ENCODE data around the gene LONP2. TPM values are rescaled to one million over a fixed set of nuclear protein-coding genes. Genes with fewer than 3 reads are reported as not detected.

LONP2 gene
- total and polyA plus RNA-seq, 2 of the 13 experiments (the other 11 are each of a cell fraction or from before 2014, with no cell fraction given) = 39.2 to 63.3 TPM

DNA sequence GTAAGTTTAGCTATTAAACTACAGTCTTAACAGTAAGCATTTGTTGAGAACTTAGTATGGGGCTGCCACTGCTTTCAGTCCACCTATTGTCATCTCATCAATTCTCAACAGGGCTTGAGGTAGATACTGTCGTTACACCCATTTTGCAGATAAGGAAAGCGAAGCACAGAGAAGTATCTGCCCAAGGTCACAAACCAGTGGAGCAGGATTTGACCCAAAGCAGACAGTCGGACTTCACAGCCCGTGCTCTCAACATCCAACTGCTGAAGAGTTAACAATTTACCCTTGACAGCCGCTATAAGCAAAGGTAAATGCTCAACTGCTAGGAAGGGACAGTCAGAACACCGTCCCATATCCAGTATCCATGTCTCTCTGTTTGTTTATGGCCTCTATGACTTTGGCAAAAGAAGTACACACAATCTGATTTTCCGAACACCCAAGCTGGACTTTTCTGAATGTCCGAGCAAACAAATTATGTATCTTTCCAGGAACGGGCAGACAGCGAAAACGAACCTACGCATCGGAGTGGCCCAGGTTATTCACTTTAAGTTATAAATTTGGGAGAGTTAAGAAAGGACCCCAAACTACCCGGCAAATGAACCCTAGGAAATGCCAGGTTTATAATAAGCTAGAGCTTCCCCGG is 139.9 kb downstream of the LONP2 start (continued):
- TF ChIP-seq, protein P1, sequence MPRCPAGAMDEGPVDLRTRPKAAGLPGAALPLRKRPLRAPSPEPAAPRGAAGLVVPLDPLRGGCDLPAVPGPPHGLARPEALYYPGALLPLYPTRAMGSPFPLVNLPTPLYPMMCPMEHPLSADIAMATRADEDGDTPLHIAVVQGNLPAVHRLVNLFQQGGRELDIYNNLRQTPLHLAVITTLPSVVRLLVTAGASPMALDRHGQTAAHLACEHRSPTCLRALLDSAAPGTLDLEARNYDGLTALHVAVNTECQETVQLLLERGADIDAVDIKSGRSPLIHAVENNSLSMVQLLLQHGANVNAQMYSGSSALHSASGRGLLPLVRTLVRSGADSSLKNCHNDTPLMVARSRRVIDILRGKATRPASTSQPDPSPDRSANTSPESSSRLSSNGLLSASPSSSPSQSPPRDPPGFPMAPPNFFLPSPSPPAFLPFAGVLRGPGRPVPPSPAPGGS (CRISPR knock-in tag; IDR thresholded peaks at IDR 0.05) = no peak
- TF ChIP-seq KDM1A (CRISPR knock-in tag; IDR thresholded peaks at IDR 0.05) (peak; percentile 97), PCBP1 (IDR thresholded peaks at IDR 0.05; ENCODE audit: borderline replicate concordance, low read depth, low read length) (no peak), FOXP1 (IDR thresholded peaks at IDR 0.05) (no peak), FOXP1 (CRISPR knock-in tag; IDR thresholded peaks at IDR 0.05) (no peak), GATAD2A (CRISPR knock-in tag; IDR thresholded peaks at IDR 0.05) (peak; percentile 19; the same call in 1 of the 2 replicates), ADNP (CRISPR knock-in tag; IDR thresholded peaks at IDR 0.05) (peak; percentile 94), ZNF713 (CRISPR knock-in tag; IDR thresholded peaks at IDR 0.05) (no peak), ZNF3 (CRISPR knock-in tag; IDR thresholded peaks at IDR 0.05) (0 out of 2 replicates have a peak, but pooled peaks have one; percentile 62), ZNF564 (CRISPR knock-in tag; IDR thresholded peaks at IDR 0.05) (peak; percentile 78; the same call in 1 of the 2 replicates), ZSCAN20 (CRISPR knock-in tag; IDR thresholded peaks at IDR 0.05; ENCODE audit: borderline replicate concordance) (no peak), HDAC2 (CRISPR knock-in tag; IDR thresholded peaks at IDR 0.05) (peak; percentile 64), TAF1 (CRISPR knock-in tag; IDR thresholded peaks at IDR 0.05) (peak; percentile 17; the same call in 1 of the 2 replicates), SNAPC2 (CRISPR knock-in tag; IDR thresholded peaks at IDR 0.05) (no peak), AHR (CRISPR knock-in tag; IDR thresholded peaks at IDR 0.05) (no peak), FOXA3 (CRISPR knock-in tag; IDR thresholded peaks at IDR 0.05) (0 out of 2 replicates have a peak, but pooled peaks have one; percentile 3), ZC3H4 (CRISPR knock-in tag; IDR thresholded peaks at IDR 0.05; ENCODE audit: borderline replicate concordance) (peak; percentile 36; the same call in 1 of the 2 replicates), SP5 (CRISPR knock-in tag; IDR thresholded peaks at IDR 0.05; ENCODE audit: borderline replicate concordance, low read depth) (no peak), RBM22 (optimal IDR thresholded peaks at IDR 0.05; ENCODE audit: low read length) (peak; percentile 62), ESRRA (CRISPR knock-in tag; IDR thresholded peaks at IDR 0.05; ENCODE audit: low read depth) (peak; percentile 92)
- TF ChIP-seq, protein P2, sequence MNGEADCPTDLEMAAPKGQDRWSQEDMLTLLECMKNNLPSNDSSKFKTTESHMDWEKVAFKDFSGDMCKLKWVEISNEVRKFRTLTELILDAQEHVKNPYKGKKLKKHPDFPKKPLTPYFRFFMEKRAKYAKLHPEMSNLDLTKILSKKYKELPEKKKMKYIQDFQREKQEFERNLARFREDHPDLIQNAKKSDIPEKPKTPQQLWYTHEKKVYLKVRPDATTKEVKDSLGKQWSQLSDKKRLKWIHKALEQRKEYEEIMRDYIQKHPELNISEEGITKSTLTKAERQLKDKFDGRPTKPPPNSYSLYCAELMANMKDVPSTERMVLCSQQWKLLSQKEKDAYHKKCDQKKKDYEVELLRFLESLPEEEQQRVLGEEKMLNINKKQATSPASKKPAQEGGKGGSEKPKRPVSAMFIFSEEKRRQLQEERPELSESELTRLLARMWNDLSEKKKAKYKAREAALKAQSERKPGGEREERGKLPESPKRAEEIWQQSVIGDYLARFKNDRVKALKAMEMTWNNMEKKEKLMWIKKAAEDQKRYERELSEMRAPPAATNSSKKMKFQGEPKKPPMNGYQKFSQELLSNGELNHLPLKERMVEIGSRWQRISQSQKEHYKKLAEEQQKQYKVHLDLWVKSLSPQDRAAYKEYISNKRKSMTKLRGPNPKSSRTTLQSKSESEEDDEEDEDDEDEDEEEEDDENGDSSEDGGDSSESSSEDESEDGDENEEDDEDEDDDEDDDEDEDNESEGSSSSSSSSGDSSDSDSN (CRISPR knock-in tag; IDR thresholded peaks at IDR 0.05) = peak; percentile 58; the same call in 1 of the 2 replicates
- TF ChIP-seq, protein P3, sequence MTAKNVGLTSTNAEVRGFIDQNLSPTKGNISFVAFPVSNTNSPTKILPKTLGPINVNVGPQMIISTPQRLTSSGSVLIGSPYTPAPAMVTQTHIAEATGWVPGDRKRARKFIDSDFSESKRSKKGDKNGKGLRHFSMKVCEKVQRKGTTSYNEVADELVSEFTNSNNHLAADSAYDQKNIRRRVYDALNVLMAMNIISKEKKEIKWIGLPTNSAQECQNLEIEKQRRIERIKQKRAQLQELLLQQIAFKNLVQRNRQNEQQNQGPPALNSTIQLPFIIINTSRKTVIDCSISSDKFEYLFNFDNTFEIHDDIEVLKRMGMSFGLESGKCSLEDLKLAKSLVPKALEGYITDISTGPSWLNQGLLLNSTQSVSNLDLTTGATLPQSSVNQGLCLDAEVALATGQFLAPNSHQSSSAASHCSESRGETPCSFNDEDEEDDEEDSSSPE (CRISPR knock-in tag; IDR thresholded peaks at IDR 0.05) = peak; percentile 19; the same call in 1 of the 2 replicates
- TF ChIP-seq, protein P4, sequence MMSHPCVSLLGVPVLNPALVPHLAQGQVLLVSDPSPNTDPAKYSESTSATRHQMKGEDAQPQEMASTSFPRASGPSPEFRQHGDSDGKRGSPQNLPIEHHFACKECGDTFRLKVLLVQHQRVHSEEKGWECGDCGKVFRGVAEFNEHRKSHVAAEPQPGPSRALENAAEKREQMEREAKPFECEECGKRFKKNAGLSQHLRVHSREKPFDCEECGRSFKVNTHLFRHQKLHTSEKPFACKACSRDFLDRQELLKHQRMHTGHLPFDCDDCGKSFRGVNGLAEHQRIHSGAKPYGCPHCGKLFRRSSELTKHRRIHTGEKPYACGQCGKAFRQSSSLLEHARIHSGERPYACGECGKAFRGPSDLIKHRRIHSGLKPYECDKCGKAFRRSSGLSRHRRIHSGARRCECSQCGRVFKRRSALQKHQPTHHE (CRISPR knock-in tag; IDR thresholded peaks at IDR 0.05; ENCODE audit: borderline replicate concordance) = no peak
- TF ChIP-seq, protein P5, sequence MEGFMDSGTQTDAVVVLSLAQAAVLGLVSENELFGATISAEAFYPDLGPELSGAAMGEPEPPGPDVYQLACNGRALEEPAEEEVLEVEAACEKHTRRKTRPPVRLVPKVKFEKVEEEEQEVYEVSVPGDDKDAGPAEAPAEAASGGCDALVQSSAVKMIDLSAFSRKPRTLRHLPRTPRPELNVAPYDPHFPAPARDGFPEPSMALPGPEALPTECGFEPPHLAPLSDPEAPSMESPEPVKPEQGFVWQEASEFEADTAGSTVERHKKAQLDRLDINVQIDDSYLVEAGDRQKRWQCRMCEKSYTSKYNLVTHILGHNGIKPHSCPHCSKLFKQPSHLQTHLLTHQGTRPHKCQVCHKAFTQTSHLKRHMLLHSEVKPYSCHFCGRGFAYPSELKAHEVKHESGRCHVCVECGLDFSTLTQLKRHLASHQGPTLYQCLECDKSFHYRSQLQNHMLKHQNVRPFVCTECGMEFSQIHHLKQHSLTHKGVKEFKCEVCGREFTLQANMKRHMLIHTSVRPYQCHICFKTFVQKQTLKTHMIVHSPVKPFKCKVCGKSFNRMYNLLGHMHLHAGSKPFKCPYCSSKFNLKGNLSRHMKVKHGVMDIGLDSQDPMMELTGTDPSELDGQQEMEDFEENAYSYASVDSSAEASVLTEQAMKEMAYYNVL (CRISPR knock-in tag; IDR thresholded peaks at IDR 0.05; ENCODE audit: borderline replicate concordance) = 0 out of 2 replicates have a peak, but pooled peaks have one; percentile 67
